AG20443 (cell line): ENCODE measurements around the gene C6.

Source experiments
- DNase-seq: peaks from one replicate; pipeline ENCODE4 v3.0.0; 2012; ENCODE audit warnings: low spot score, mixed read lengths

C6 gene

GRCh38 chr5:41122459-41122858 lies 90.9 kb downstream of the C6 start:
- DNase-seq = no peak

GRCh38 chr5:41120600-41120999 lies 92.7 kb downstream of the C6 start:
- DNase-seq = no peak

GRCh38 chr5:41118177-41118576 lies 95.2 kb downstream of the C6 start:
- DNase-seq = no peak

GRCh38 chr5:41115281-41115680 lies 98.1 kb downstream of the C6 start:
- DNase-seq = peak; percentile 69

- DNase-seq = no peak
Observed at GRCh38 chr5:41112486-41113455, 100.6 kb downstream of the C6 start.

- no peak for DNase-seq
Observed at GRCh38 chr5:41109186-41109585, 104.1 kb downstream of the C6 start.

GRCh38 chr5:41102341-41102740 lies 111.0 kb downstream of the C6 start:
- DNase-seq = no peak

GRCh38 chr5:41097642-41098041 lies 115.7 kb downstream of the C6 start:
- no peak for DNase-seq

- DNase-seq = no peak
Observed at GRCh38 chr5:41095324-41096101, 117.8 kb downstream of the C6 start.

- no peak for DNase-seq
Observed at GRCh38 chr5:41094871-41095270, 118.5 kb downstream of the C6 start.

- no peak for DNase-seq
Observed at GRCh38 chr5:41093803-41094202, 119.5 kb downstream of the C6 start.
